22Rv1 (cell line): Measurements from ENCODE around the gene PSMC6.

ENCODE experiments used
- ZFX ChIP-seq: fragments of 450-650 bp; IDR thresholded peaks from 2 replicates; pipeline ENCODE4 v1.6.1; 2017; ENCODE audit warnings: antibody characterized with exemption, borderline replicate concordance
- TF ChIP-seq, protein P1 (sequence below): fragments of 450-650 bp; IDR thresholded peaks from 2 replicates; pipeline ENCODE4 v1.5.1; 2017; ENCODE audit warnings: mild to moderate bottlenecking

DNA sequence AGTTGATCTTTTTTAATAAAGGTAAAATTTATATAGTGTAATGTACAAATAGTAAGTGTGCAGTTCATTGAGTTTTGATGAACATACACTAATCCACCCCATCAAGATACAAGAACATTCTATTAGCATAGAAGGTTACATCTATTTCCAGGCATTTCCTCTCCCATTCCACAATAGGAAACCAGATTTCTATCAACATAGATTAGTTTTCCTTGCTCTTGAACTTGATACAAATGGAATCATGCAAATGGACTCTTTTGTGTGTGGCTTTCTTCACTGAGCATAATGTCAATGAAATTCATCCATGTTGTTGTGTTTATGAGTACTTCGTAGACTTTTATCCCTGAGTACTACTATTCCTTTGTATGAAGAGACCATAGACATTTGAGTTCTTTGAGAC, 33.8 kb downstream of the PSMC6 start:
- TF ChIP-seq, protein P1, sequence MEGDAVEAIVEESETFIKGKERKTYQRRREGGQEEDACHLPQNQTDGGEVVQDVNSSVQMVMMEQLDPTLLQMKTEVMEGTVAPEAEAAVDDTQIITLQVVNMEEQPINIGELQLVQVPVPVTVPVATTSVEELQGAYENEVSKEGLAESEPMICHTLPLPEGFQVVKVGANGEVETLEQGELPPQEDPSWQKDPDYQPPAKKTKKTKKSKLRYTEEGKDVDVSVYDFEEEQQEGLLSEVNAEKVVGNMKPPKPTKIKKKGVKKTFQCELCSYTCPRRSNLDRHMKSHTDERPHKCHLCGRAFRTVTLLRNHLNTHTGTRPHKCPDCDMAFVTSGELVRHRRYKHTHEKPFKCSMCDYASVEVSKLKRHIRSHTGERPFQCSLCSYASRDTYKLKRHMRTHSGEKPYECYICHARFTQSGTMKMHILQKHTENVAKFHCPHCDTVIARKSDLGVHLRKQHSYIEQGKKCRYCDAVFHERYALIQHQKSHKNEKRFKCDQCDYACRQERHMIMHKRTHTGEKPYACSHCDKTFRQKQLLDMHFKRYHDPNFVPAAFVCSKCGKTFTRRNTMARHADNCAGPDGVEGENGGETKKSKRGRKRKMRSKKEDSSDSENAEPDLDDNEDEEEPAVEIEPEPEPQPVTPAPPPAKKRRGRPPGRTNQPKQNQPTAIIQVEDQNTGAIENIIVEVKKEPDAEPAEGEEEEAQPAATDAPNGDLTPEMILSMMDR = no peak
- TF ChIP-seq ZFX = no peak
